NT2/D1 (cell line): ENCODE measurements around the gene DIPK1C.

Experiments
- SUZ12 ChIP-seq: IDR thresholded peaks from 2 replicates; pipeline ENCODE4 v1.6.1; 2011; ENCODE audit not compliant: insufficient read length, insufficient read depth; ENCODE audit errors: extremely low read depth
- YY1 ChIP-seq: IDR thresholded peaks from 2 replicates; pipeline ENCODE4 v1.6.1; 2011; ENCODE audit not compliant: insufficient read length, insufficient read depth

DNA sequence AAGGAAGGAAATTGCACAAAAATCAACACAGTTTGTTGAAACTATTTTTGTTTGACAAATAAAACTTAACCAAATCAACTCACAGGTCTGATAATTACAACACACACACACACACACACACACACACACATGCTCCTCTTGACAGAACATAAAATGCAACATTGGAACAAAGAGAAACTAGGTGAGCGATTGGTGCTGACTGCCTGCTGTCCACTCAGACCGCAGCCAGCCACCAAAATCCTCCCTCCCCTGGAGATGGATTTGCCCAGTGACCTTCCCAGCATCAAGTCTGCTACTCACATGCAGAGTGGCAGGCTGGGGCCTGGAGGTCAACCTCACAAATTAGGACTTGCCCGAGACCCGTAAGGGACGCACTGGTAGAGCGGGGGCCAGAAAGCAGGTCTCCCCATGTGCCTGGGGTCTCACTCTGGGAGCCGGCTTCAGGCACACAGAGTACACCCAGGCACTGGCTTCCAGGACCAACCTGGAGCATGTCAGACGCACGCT lies 61.4 kb downstream of the DIPK1C start:
- TF ChIP-seq SUZ12 (no peak), YY1 (no peak)
